ENCODE data around the gene UAP1L1. TPM values are rescaled to one million over a fixed set of nuclear protein-coding genes. Genes with fewer than 3 reads are reported as not detected.

Gene UAP1L1
- total RNA-seq, 1 donor from 2014 or later: 34.2 TPM

GRCh38 chr9:137074657-137075274 lies 2.6 kb upstream of the UAP1L1 start:
- Mint-ChIP-seq H3K9me3 (ENCODE audit: unreplicated experiment) (no peaks in the 10 kb centered on the region), H3K4me1 (ENCODE audit: unreplicated experiment) (peaks cover 17% of the 10 kb centered on the region), H3K27ac (ENCODE audit: unreplicated experiment) (no peak overlapping the region), H3K4me3 (ENCODE audit: unreplicated experiment) (no peak overlapping the region), H3K27me3 (ENCODE audit: unreplicated experiment) (no peaks in the 10 kb centered on the region), H3K36me3 (ENCODE audit: unreplicated experiment) (no peaks in the 10 kb centered on the region)
- no peak for DNase-seq (ENCODE audit: extremely low spot score, unreplicated experiment)
- TF ChIP-seq CTCF (IDR thresholded peaks at IDR 0.05): no peak

- H3K4me1 Mint-ChIP-seq (ENCODE audit: unreplicated experiment): peaks cover 17% of the 10 kb centered on the region
- no peak for TF ChIP-seq CTCF (IDR thresholded peaks at IDR 0.05)
- no peak for DNase-seq (ENCODE audit: extremely low spot score, unreplicated experiment)
- no peaks in the 10 kb centered on the region for H3K9me3 Mint-ChIP-seq (ENCODE audit: unreplicated experiment)
- no peak overlapping the region for H3K27ac Mint-ChIP-seq (ENCODE audit: unreplicated experiment)
- no peaks in the 10 kb centered on the region for H3K27me3 Mint-ChIP-seq (ENCODE audit: unreplicated experiment)
- H3K4me3 Mint-ChIP-seq (ENCODE audit: unreplicated experiment): no peak overlapping the region
- no peaks in the 10 kb centered on the region for H3K36me3 Mint-ChIP-seq (ENCODE audit: unreplicated experiment)
Observed at GRCh38 chr9:137075275-137075775, 2.0 kb upstream of the UAP1L1 start.

- no peak for TF ChIP-seq CTCF (IDR thresholded peaks at IDR 0.05)
- Mint-ChIP-seq H3K27ac (ENCODE audit: unreplicated experiment) (no peak overlapping the region), H3K27me3 (ENCODE audit: unreplicated experiment) (no peaks in the 10 kb centered on the region), H3K36me3 (ENCODE audit: unreplicated experiment) (no peaks in the 10 kb centered on the region), H3K4me1 (ENCODE audit: unreplicated experiment) (peaks cover 5% of the 10 kb centered on the region), H3K9me3 (ENCODE audit: unreplicated experiment) (no peaks in the 10 kb centered on the region), H3K4me3 (ENCODE audit: unreplicated experiment) (peak overlapping the region; percentile 68)
- DNase-seq (ENCODE audit: extremely low spot score, unreplicated experiment): no peak
Observed at GRCh38 chr9:137076636-137077009, 694 bp upstream of the UAP1L1 start.

- DNase-seq (ENCODE audit: extremely low spot score, unreplicated experiment): no peak
- Mint-ChIP-seq H3K4me1 (ENCODE audit: unreplicated experiment) (peaks cover 12% of the 10 kb centered on the region), H3K27me3 (ENCODE audit: unreplicated experiment) (no peaks in the 10 kb centered on the region), H3K36me3 (ENCODE audit: unreplicated experiment) (peaks cover 2% of the 10 kb centered on the region), H3K27ac (ENCODE audit: unreplicated experiment) (no peak overlapping the region), H3K4me3 (ENCODE audit: unreplicated experiment) (peak overlapping the region; percentile 71), H3K9me3 (ENCODE audit: unreplicated experiment) (no peaks in the 10 kb centered on the region)
- TF ChIP-seq CTCF (IDR thresholded peaks at IDR 0.05): no peak
Observed at GRCh38 chr9:137077758-137078693, 709 bp downstream of the UAP1L1 start.
